HEK293 (cell line): ENCODE data around the gene ARHGEF26.

Source experiments
- CTCF ChIP-seq: fragments of 450-650 bp; formaldehyde crosslinking; IDR thresholded peaks from 2 replicates; pipeline ENCODE4 v1.5.1; 2016; ENCODE audit warnings: missing biosample characterization, missing genetic modification characterization
- FEZF1 ChIP-seq: fragments of 450-650 bp; formaldehyde crosslinking; IDR thresholded peaks from 2 replicates; pipeline ENCODE4 v1.5.1; 2016; ENCODE audit warnings: missing biosample characterization, missing genetic modification characterization
- HIC1 ChIP-seq: fragments of 450-650 bp; formaldehyde crosslinking; IDR thresholded peaks from 2 replicates; pipeline ENCODE4 v1.5.1; 2016; ENCODE audit warnings: missing biosample characterization, missing genetic modification characterization
- TCF7L2 ChIP-seq: IDR thresholded peaks from 2 replicates; pipeline ENCODE4 v1.6.1; 2011; ENCODE audit warnings: low read depth, mild to moderate bottlenecking, inconsistent platforms, low read length, moderate library complexity, borderline replicate concordance
- ZBTB10 ChIP-seq: fragments of 450-650 bp; formaldehyde crosslinking; IDR thresholded peaks from 2 replicates; pipeline ENCODE4 v1.5.1; 2016; ENCODE audit warnings: missing biosample characterization, missing genetic modification characterization
- ZBTB48 ChIP-seq: fragments of 450-650 bp; formaldehyde crosslinking; IDR thresholded peaks from 2 replicates; pipeline ENCODE4 v1.5.1; 2016; ENCODE audit warnings: missing biosample characterization, missing genetic modification characterization
- ZNF121 ChIP-seq: fragments of 450-650 bp; formaldehyde crosslinking; IDR thresholded peaks from 2 replicates; pipeline ENCODE4 v1.5.1; 2016; ENCODE audit warnings: missing biosample characterization, missing genetic modification characterization
- ZNF23 ChIP-seq: fragments of 450-650 bp; formaldehyde crosslinking; IDR thresholded peaks from 2 replicates; pipeline ENCODE4 v1.5.1; 2016; ENCODE audit warnings: missing biosample characterization, missing genetic modification characterization, borderline replicate concordance
- ZNF24 ChIP-seq: fragments of 450-650 bp; formaldehyde crosslinking; IDR thresholded peaks from 2 replicates; pipeline ENCODE4 v1.5.1; 2016; ENCODE audit warnings: missing biosample characterization, missing genetic modification characterization
- ZNF274 ChIP-seq, 2 experiments: fragments of 200-500 bp in 1 of 2; fragments of 450-650 bp in 1 of 2; sonication (Bioruptor generic) in 1 of 2; formaldehyde crosslinking in 1 of 2; IDR thresholded peaks; 2 replicates each; pipeline versions ENCODE4 v1.5.1 to v1.6.1; 2014 to 2016; ENCODE audit warnings: borderline replicate concordance in 1 of 2, inconsistent platforms in 1 of 2, low read length in 1 of 2, missing biosample characterization in 1 of 2, missing genetic modification characterization in 1 of 2
- ZNF548 ChIP-seq: fragments of 450-650 bp; formaldehyde crosslinking; IDR thresholded peaks from 2 replicates; pipeline ENCODE4 v1.5.1; 2016; ENCODE audit warnings: missing biosample characterization, missing genetic modification characterization
- ZNF558 ChIP-seq: fragments of 450-650 bp; formaldehyde crosslinking; IDR thresholded peaks from 2 replicates; pipeline ENCODE4 v1.5.1; 2016; ENCODE audit warnings: missing biosample characterization, missing genetic modification characterization
- ZNF645 ChIP-seq: fragments of 450-650 bp; formaldehyde crosslinking; IDR thresholded peaks from 2 replicates; pipeline ENCODE4; 2016; ENCODE audit warnings: missing biosample characterization, missing genetic modification characterization
- ZNF777 ChIP-seq: fragments of 450-650 bp; formaldehyde crosslinking; IDR thresholded peaks from 2 replicates; pipeline ENCODE4 v1.5.1; 2017; ENCODE audit warnings: missing biosample characterization, missing genetic modification characterization, borderline replicate concordance

GRCh38 chr3:154304116-154304786, 183.1 kb downstream of the ARHGEF26 start:
- no peak for TF ChIP-seq ZNF274 (IDR thresholded peaks at IDR 0.05; ENCODE audit: low read length)
- no peak for TF ChIP-seq ZNF274 (tag by site-specific recombination; IDR thresholded peaks at IDR 0.05; ENCODE audit: borderline replicate concordance)
- no peak for TF ChIP-seq CTCF (tag by site-specific recombination)
- TF ChIP-seq TCF7L2, result no peak
- no peak for TF ChIP-seq ZNF24
- TF ChIP-seq ZNF121, result no peak
- TF ChIP-seq ZNF558 (tag by site-specific recombination), result no peak
- TF ChIP-seq ZNF645 (tag by site-specific recombination), result no peak
- TF ChIP-seq ZBTB10 (tag by site-specific recombination), result no peak
- no peak for TF ChIP-seq ZNF548 (tag by site-specific recombination)
- TF ChIP-seq FEZF1, result no peak
- TF ChIP-seq ZNF777, result no peak
- no peak for TF ChIP-seq HIC1
- TF ChIP-seq ZNF23 (tag by site-specific recombination), result no peak
- no peak for TF ChIP-seq ZBTB48 (tag by site-specific recombination)
